Fibroblast of mammary gland (primary cell): ENCODE results near the gene ADAMTS19.

ENCODE experiments used
- DNase-seq: peaks from one replicate; pipeline ENCODE4 v3.0.0-alpha.2; 2010; ENCODE audit warnings: low read depth
- H3K4me3 ChIP-seq: 2 replicates; pipeline ENCODE4 v1.5.1; 2011; ENCODE audit warnings: low read depth, mild to moderate bottlenecking, low read length, moderate library complexity; ENCODE audit not compliant: control insufficient read depth
- TF ChIP-seq, protein P1 (sequence below): conservative IDR thresholded peaks from 2 replicates; pipeline ENCODE4 v1.5.1; 2011; ENCODE audit warnings: low read depth, low read length, inconsistent platforms; ENCODE audit not compliant: control insufficient read depth, insufficient read depth

ADAMTS19 gene

DNA sequence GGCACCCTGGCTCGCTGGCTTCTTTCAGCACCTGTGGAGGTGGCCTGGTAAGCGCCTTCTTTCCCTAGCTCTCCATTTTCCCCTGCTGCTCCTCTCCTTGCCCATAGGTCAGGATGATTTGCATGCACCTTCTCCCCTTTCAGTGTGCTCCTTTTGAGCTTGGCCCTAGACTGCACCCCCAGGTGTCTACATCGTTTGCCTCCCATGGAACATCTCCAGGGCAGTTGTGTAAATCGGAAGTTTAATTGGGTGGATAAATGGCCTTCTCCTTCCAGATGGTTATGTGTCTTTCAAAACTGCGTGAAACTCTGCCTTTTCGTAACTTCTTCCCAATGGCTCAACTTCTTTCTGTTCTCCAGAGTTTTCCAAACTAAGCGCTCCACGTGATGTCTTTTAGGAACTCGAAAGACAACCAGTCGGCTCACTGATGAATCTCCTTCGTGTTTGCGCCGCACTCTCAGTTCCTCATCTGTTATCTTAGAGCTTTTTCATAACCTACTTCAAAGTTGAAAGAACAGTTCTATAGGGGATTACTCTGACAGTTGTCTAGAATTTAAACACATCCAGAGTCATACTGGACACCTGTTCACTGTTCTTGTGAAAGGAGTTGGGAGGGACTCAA lies 1.7 kb downstream of the ADAMTS19 start:
- H3K4me3 ChIP-seq: peak overlapping the region; percentile 27
- TF ChIP-seq, protein P1, sequence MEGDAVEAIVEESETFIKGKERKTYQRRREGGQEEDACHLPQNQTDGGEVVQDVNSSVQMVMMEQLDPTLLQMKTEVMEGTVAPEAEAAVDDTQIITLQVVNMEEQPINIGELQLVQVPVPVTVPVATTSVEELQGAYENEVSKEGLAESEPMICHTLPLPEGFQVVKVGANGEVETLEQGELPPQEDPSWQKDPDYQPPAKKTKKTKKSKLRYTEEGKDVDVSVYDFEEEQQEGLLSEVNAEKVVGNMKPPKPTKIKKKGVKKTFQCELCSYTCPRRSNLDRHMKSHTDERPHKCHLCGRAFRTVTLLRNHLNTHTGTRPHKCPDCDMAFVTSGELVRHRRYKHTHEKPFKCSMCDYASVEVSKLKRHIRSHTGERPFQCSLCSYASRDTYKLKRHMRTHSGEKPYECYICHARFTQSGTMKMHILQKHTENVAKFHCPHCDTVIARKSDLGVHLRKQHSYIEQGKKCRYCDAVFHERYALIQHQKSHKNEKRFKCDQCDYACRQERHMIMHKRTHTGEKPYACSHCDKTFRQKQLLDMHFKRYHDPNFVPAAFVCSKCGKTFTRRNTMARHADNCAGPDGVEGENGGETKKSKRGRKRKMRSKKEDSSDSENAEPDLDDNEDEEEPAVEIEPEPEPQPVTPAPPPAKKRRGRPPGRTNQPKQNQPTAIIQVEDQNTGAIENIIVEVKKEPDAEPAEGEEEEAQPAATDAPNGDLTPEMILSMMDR: no peak
- no peak for DNase-seq

DNA sequence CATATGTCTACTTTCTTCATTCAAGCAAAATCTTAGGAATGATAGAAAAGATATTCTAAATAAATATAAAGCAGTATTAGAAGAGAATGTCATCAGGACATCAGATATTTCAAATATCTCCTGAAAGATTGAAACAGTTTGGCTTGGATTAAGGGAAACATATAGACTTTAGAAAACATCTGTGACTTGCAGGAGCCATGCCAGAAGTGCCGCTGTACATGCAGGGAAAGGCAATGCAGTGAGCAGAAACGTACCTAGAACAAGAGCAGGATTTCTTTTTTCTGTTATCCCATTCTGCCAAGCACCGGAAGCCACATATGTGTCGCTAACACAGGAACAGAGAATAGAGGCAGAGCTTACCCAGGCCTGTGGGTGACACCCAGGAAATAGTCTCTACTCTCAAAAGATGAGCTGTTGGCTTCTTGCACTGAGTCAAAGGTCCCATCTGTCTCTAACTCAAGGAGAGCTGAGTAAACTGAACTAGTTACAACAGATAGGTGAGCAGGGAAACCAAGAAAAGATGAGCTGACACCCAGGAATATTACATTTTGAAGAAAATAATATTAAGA lies 5.8 kb downstream of the ADAMTS19 start:
- no peak overlapping the region for H3K4me3 ChIP-seq
- TF ChIP-seq, protein P1: no peak
- no peak for DNase-seq

DNA sequence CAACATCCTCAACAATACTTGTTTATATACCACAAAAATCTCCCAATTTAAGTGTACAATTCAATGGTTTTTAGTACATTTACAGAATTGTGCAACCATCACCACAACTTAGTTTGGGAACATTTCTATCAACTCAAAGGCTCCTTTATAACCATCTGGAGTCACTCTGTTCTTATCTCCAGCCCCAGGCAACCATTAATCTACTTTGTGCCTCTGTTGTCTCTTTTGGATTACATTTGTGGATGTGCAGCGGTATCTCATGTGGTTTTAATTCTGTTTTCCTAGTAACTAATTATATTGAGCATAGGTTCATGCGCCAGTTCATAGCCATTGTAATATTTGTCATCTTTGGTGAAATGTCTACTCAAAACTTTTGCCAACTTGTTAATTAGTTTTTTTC lies 14.4 kb downstream of the ADAMTS19 start:
- TF ChIP-seq, protein P1: no peak
- no peak overlapping the region for H3K4me3 ChIP-seq
- no peak for DNase-seq

DNA sequence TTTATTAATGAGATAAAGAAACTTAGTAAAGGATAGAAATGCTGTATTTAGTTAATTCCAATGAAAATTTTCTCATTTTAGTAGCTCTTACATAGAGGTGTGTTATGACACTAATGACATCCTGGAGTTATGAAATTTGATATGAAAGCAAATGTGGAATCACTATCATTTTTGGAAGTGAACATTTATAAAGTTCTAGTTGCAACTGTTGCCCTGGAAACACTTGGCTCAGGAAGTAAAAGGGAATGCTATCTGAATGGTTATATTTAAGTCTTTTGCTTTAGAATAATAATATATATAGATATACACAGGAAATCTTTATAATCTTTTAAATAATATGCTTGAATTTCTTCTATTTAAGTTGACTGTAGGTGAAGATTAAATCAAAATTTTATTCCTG lies 16.7 kb downstream of the ADAMTS19 start:
- TF ChIP-seq, protein P1: no peak

DNA sequence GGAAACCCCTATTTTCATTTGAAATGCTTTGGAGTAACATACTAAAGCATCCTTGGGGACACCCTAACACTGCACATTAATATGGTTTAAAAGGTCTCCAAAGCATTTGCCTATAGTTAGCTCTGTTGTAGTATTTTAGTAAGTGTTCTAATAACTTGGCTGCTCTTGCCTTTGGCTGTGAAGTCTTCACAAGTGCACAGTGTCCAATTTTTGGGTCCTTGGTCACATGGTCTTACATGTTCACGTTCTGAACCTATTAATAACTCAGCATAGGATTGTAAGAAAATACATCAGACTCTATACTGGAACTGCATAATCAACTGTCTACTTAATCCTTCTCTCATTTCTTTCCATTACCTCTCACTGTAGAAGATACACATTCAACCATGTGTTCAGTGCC lies 17.4 kb downstream of the ADAMTS19 start:
- H3K4me3 ChIP-seq: no peak overlapping the region
- DNase-seq: no peak
- TF ChIP-seq, protein P1: no peak

More for the DNA sequence above, 16.7 kb downstream of the ADAMTS19 start:
- no peak for DNase-seq
- H3K4me3 ChIP-seq: no peak overlapping the region

DNA sequence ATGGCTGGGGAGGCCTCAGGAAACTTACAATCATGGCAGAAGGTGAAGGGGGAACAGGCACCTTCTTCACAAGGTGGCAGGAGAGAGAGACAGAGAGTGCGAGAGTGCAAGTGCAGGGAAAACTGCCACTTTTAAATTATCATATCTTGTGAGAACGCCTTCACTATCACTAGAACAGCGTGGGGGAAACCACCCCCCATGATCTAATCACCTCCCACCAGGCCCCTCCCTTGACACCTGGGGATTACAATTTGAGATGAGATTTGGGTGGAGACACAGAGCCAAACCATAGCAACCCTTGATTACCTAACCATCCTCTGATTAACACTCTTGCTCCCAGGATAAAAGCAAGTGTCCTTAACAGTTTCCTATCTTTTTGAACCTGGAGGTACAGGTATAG lies 21.1 kb downstream of the ADAMTS19 start:
- no peak for DNase-seq
- H3K4me3 ChIP-seq: no peak overlapping the region
- TF ChIP-seq, protein P1: no peak
